ENCODE results near the gene CLVS2. TPM values are rescaled to one million over a fixed set of nuclear protein-coding genes. Genes with fewer than 3 reads are reported as not detected.

Gene CLVS2
- polyA plus RNA-seq, 1 donor (not counting 4 experiments of a cell fraction or from before 2014, with no cell fraction given): not detected

- H3K9me3 ChIP-seq (ENCODE audit: control insufficient read depth, low read depth, low read length): no peaks in the 10 kb centered on the region
- H3K4me2 ChIP-seq (ENCODE audit: control insufficient read depth, extremely low read depth, insufficient read depth, low read depth, low read length): no peak overlapping the region
- no peak for DNase-seq (ENCODE audit: low read depth, low spot score)
- no peak overlapping the region for H3K4me3 ChIP-seq (ENCODE audit: control insufficient read depth in 2 of 3, extremely low read depth in 1 of 3, insufficient read depth in 2 of 3, low read depth in 1 of 3, low read length in 3 of 3)
- H3K27ac ChIP-seq (ENCODE audit: control insufficient read depth, insufficient read depth, low read length): no peak overlapping the region
- no peaks in the 10 kb centered on the region for H3K27me3 ChIP-seq (ENCODE audit: control insufficient read depth, extremely low read depth, insufficient read depth, low read length)
- H3K9ac ChIP-seq (ENCODE audit: control insufficient read depth, extremely low read depth, insufficient read depth, low read length): no peak overlapping the region
- H2AFZ ChIP-seq (ENCODE audit: control insufficient read depth, low read length): no peak overlapping the region
- dilution Hi-C loops (cut with MboI; ENCODE audit: extremely low pct_ligation_motif_present, low sequenced_read_pairs): no loop called here
- H3K36me3 ChIP-seq (ENCODE audit: control insufficient read depth in 2 of 2, extremely low read depth in 1 of 2, insufficient read depth in 2 of 2, low read length in 2 of 2): no peaks in the 10 kb centered on the region
- peaks cover 2% of the 10 kb centered on the region for H3K4me1 ChIP-seq (ENCODE audit: control insufficient read depth, extremely low read depth, insufficient read depth, low read length)
- TF ChIP-seq CTCF (optimal IDR thresholded peaks at IDR 0.05 in 1 of 3, IDR thresholded peaks at IDR 0.05 in 1 of 3, conservative IDR thresholded peaks at IDR 0.05 in 1 of 3; ENCODE audit: extremely low read depth in 1 of 3, insufficient read depth in 2 of 3, low read length in 3 of 3) (no peak), EZH2 (IDR thresholded peaks at IDR 0.05; ENCODE audit: low read length) (no peak)
- H3K79me2 ChIP-seq (ENCODE audit: control insufficient read depth, insufficient read depth, low read length): no peaks in the 10 kb centered on the region
- no peak for FAIRE-seq
- no peaks in the 10 kb centered on the region for H3K9me1 ChIP-seq (ENCODE audit: control insufficient read depth, extremely low read depth, insufficient read depth, low read length)
- H4K20me1 ChIP-seq (ENCODE audit: control insufficient read depth, extremely low read depth, insufficient read depth, low read length): no peaks in the 10 kb centered on the region
Observed at GRCh38 chr6:123085403-123085802, 89.4 kb downstream of the CLVS2 start.

GRCh38 chr6:123089226-123089625, 93.2 kb downstream of the CLVS2 start:
- Histone ChIP-seq H3K4me3 (ENCODE audit: control insufficient read depth in 2 of 3, extremely low read depth in 1 of 3, insufficient read depth in 2 of 3, low read depth in 1 of 3, low read length in 3 of 3) (no peak overlapping the region), H3K9ac (ENCODE audit: control insufficient read depth, extremely low read depth, insufficient read depth, low read length) (no peak overlapping the region), H3K27ac (ENCODE audit: control insufficient read depth, insufficient read depth, low read length) (no peak overlapping the region), H3K9me3 (ENCODE audit: control insufficient read depth, low read depth, low read length) (no peaks in the 10 kb centered on the region), H2AFZ (ENCODE audit: control insufficient read depth, low read length) (no peak overlapping the region), H4K20me1 (ENCODE audit: control insufficient read depth, extremely low read depth, insufficient read depth, low read length) (no peaks in the 10 kb centered on the region), H3K4me1 (ENCODE audit: control insufficient read depth, extremely low read depth, insufficient read depth, low read length) (peaks cover 24% of the 10 kb centered on the region), H3K27me3 (ENCODE audit: control insufficient read depth, extremely low read depth, insufficient read depth, low read length) (no peaks in the 10 kb centered on the region), H3K4me2 (ENCODE audit: control insufficient read depth, extremely low read depth, insufficient read depth, low read depth, low read length) (no peak overlapping the region), H3K79me2 (ENCODE audit: control insufficient read depth, insufficient read depth, low read length) (no peaks in the 10 kb centered on the region), H3K9me1 (ENCODE audit: control insufficient read depth, extremely low read depth, insufficient read depth, low read length) (no peaks in the 10 kb centered on the region), H3K36me3 (ENCODE audit: control insufficient read depth in 2 of 2, extremely low read depth in 1 of 2, insufficient read depth in 2 of 2, low read length in 2 of 2) (no peaks in the 10 kb centered on the region)
- TF ChIP-seq CTCF (optimal IDR thresholded peaks at IDR 0.05 in 1 of 3, IDR thresholded peaks at IDR 0.05 in 1 of 3, conservative IDR thresholded peaks at IDR 0.05 in 1 of 3; ENCODE audit: extremely low read depth in 1 of 3, insufficient read depth in 2 of 3, low read length in 3 of 3): no peak
- no peak for TF ChIP-seq EZH2 (IDR thresholded peaks at IDR 0.05; ENCODE audit: low read length)
- FAIRE-seq: no peak
- dilution Hi-C loops (cut with MboI; ENCODE audit: extremely low pct_ligation_motif_present, low sequenced_read_pairs): no loop called here
- DNase-seq (ENCODE audit: low read depth, low spot score): no peak

All from keratinocyte (primary cell).